ENCODE measurements around the gene ZNF445. TPM values are rescaled to one million over a fixed set of nuclear protein-coding genes. Genes with fewer than 3 reads are reported as not detected.
A peak's percentile ranks its signal among the peaks of the same experiment; 100 is the strongest.

ZNF445 gene
- total RNA-seq, 4 donors from 2014 or later, result 5.7 to 19.8 (median 7.8) TPM

GRCh38 chr3:44495636-44496415 lies 18.4 kb upstream of the ZNF445 start:
- DNase-seq (ENCODE audit: low spot score in 2 of 2), result no peak
- Histone ChIP-seq H3K27me3 (no peaks in the 10 kb centered on the region), H3K36me3 (peaks cover 29% of the 10 kb centered on the region), H3K4me1 (no peaks in the 10 kb centered on the region), H3K4me3 (no peak overlapping the region), H3K27ac (no peak overlapping the region), H3K9me3 (peaks cover 7% of the 10 kb centered on the region)
- TF ChIP-seq POLR2AphosphoS5 (IDR thresholded peaks at IDR 0.05) (no peak), POLR2A (IDR thresholded peaks at IDR 0.05) (no peak), EP300 (IDR thresholded peaks at IDR 0.05) (no peak), CTCF (IDR thresholded peaks at IDR 0.05) (no peak)
- WGBS, result 97% methylated on average over 6 of the region's 6 CpGs

- no peak for DNase-seq (ENCODE audit: low spot score in 2 of 2)
- Histone ChIP-seq H3K4me1 (no peaks in the 10 kb centered on the region), H3K27me3 (no peaks in the 10 kb centered on the region), H3K4me3 (no peak overlapping the region), H3K27ac (no peak overlapping the region), H3K36me3 (peaks cover 3% of the 10 kb centered on the region), H3K9me3 (no peaks in the 10 kb centered on the region)
- WGBS, result 100% methylated on average over 1 of the region's 1 CpG
- no peak for TF ChIP-seq POLR2A (IDR thresholded peaks at IDR 0.05)
- TF ChIP-seq CTCF (IDR thresholded peaks at IDR 0.05), result no peak
Observed at GRCh38 chr3:44492496-44492895, 15.0 kb upstream of the ZNF445 start.

- no peak for DNase-seq (ENCODE audit: low spot score in 2 of 2)
- H3K4me1 ChIP-seq, result peaks cover 14% of the 10 kb centered on the region
- WGBS, result 31% methylated on average over 1 of the region's 1 CpG
- H3K36me3 ChIP-seq, result no peaks in the 10 kb centered on the region
- H3K4me3 ChIP-seq, result no peak overlapping the region
- TF ChIP-seq EP300 (IDR thresholded peaks at IDR 0.05), result no peak
- H3K9me3 ChIP-seq, result no peaks in the 10 kb centered on the region
- H3K27me3 ChIP-seq, result no peaks in the 10 kb centered on the region
- H3K27ac ChIP-seq, result no peak overlapping the region
Observed at GRCh38 chr3:44482721-44483120, 5.3 kb upstream of the ZNF445 start.

GRCh38 chr3:44478606-44479094 lies 1.2 kb upstream of the ZNF445 start:
- 93% methylated on average over 2 of the region's 2 CpGs for WGBS
- no peak for DNase-seq (ENCODE audit: low spot score in 2 of 2)
- H3K36me3 ChIP-seq, result no peaks in the 10 kb centered on the region
- H3K9me3 ChIP-seq, result no peaks in the 10 kb centered on the region
- peaks cover 35% of the 10 kb centered on the region for H3K4me1 ChIP-seq
- no peaks in the 10 kb centered on the region for H3K27me3 ChIP-seq
- no peak for TF ChIP-seq POLR2AphosphoS5 (IDR thresholded peaks at IDR 0.05)
- no peak for TF ChIP-seq CTCF (IDR thresholded peaks at IDR 0.05)
- no peak overlapping the region for H3K27ac ChIP-seq
- H3K4me3 ChIP-seq, result no peak overlapping the region

GRCh38 chr3:44478055-44478468 lies 592 bp upstream of the ZNF445 start:
- no peaks in the 10 kb centered on the region for H3K36me3 ChIP-seq
- no peak overlapping the region for H3K27ac ChIP-seq
- peak overlapping the region; percentile 88 for H3K4me3 ChIP-seq
- no peaks in the 10 kb centered on the region for H3K9me3 ChIP-seq
- 58% methylated on average over 4 of the region's 4 CpGs for WGBS
- no peaks in the 10 kb centered on the region for H3K27me3 ChIP-seq
- no peak for TF ChIP-seq POLR2AphosphoS5 (IDR thresholded peaks at IDR 0.05)
- TF ChIP-seq POLR2A (IDR thresholded peaks at IDR 0.05), result no peak
- DNase-seq (ENCODE audit: low spot score in 2 of 2), result no peak
- H3K4me1 ChIP-seq, result peaks cover 33% of the 10 kb centered on the region

GRCh38 chr3:44476963-44477311 lies 533 bp downstream of the ZNF445 start:
- Histone ChIP-seq H3K27ac (no peak overlapping the region), H3K36me3 (no peaks in the 10 kb centered on the region), H3K27me3 (no peaks in the 10 kb centered on the region), H3K9me3 (no peaks in the 10 kb centered on the region), H3K4me3 (peak overlapping the region; percentile 88), H3K4me1 (peaks cover 26% of the 10 kb centered on the region)
- TF ChIP-seq EP300 (IDR thresholded peaks at IDR 0.05) (no peak), POLR2A (IDR thresholded peaks at IDR 0.05) (no peak), CTCF (IDR thresholded peaks at IDR 0.05) (no peak), POLR2AphosphoS5 (IDR thresholded peaks at IDR 0.05) (no peak)
- no peak for DNase-seq (ENCODE audit: low spot score in 2 of 2)
- WGBS, result 0% methylated on average over 5 of the region's 5 CpGs
